ENCODE results near the gene NR5A2.

DNA sequence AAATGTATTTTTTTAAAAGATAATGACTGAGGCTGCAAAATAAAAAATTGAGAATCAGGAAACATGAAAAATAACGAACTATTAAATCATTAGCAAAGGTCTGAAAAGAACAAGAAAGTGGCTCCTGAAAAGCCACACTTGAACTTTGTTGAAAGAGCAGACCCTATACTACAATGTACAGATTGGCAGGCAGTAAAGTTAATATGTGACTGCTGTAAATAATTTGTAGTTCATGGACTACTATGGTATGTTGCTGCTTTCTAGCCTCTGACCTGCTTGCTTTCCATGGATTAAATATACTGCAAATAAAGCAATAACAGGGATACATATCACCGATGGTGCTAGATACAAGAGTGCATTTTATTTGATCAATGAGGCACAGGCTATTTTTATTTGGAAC lies 18.6 kb downstream of the NR5A2 start:
- TF ChIP-seq, protein P1, sequence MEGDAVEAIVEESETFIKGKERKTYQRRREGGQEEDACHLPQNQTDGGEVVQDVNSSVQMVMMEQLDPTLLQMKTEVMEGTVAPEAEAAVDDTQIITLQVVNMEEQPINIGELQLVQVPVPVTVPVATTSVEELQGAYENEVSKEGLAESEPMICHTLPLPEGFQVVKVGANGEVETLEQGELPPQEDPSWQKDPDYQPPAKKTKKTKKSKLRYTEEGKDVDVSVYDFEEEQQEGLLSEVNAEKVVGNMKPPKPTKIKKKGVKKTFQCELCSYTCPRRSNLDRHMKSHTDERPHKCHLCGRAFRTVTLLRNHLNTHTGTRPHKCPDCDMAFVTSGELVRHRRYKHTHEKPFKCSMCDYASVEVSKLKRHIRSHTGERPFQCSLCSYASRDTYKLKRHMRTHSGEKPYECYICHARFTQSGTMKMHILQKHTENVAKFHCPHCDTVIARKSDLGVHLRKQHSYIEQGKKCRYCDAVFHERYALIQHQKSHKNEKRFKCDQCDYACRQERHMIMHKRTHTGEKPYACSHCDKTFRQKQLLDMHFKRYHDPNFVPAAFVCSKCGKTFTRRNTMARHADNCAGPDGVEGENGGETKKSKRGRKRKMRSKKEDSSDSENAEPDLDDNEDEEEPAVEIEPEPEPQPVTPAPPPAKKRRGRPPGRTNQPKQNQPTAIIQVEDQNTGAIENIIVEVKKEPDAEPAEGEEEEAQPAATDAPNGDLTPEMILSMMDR (IDR thresholded peaks at IDR 0.05 in 4 of 5, conservative IDR thresholded peaks at IDR 0.05 in 1 of 5), result no peak
- TF ChIP-seq POLR2A (IDR thresholded peaks at IDR 0.05), result no peak

Data from gastrocnemius medialis (tissue), 4 donors.